HG03457 (cell line): ENCODE results near the gene CCDC32.

Experiments used
- ATAC-seq: cut with Tn5 transposase; IDR thresholded peaks from one replicate; pipeline ENCODE4 v1.9.1; 2021; ENCODE audit warnings: moderate number of reproducible peaks; ENCODE audit not compliant: unreplicated experiment

Gene CCDC32

GRCh38 chr15:40567111-40567510 is 2.3 kb upstream of the CCDC32 start:
- ATAC-seq = no peak

- no peak for ATAC-seq
Observed at GRCh38 chr15:40565333-40566238, 744 bp upstream of the CCDC32 start.

DNA sequence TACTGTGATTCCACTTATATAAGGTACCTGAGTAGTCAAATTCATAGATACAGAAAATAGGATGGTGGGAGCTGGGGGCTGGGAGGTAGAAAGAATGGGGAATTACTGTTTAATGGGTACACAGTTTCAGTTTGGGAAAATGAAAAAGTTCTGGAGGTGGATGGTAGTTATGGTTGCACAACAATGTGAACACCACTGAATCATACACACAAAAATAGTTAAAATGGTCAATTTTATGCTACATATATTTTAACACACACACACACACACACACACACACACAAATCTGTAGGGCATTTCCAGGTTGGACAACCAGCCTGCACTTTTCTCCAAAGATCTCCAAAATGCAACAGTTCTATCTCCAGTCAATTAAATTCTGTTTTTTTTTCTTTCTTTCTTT is 1.4 kb downstream of the CCDC32 start:
- no peak for ATAC-seq

GRCh38 chr15:40562691-40563090 is 2.2 kb downstream of the CCDC32 start:
- ATAC-seq = no peak

GRCh38 chr15:40558952-40559742 is 5.7 kb downstream of the CCDC32 start:
- no peak for ATAC-seq

DNA sequence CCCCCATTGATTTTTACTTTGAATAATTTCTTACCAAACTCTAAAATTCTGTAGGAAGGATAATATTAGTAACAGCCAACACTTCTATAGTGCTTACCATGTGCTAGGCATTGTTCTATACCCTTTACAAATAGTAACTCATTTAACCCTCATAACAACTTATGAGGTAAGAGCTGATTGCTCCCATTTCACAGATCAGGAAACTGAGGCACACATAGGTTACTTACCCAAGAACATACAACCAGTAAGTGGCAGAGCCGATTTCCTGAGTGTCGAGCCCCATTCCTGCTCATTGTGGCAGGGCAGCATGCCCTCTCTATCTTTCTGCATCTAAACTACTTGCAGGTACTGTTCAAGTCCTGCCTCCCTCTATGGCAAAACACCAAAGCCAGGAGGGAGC is 9.0 kb downstream of the CCDC32 start:
- ATAC-seq = no peak

DNA sequence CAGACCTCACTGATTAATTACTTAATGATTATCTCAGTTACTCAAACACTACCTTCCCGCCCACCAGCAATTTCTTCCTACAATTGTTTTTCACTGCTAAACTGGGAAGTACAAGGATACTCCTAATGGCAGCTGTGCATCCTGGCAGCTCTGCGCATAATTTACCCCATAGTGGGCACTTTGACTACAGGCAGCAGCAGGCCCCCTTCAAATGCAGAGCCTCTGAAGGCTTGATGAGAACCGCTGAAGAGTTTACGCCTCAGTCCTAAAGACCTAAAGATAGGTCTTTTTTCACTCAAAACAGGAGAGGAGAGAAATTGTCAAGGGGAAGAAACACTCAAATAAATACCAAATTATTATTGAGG is 10.7 kb downstream of the CCDC32 start:
- no peak for ATAC-seq

GRCh38 chr15:40550341-40551037 is 14.4 kb downstream of the CCDC32 start:
- ATAC-seq = peak; percentile 58

DNA sequence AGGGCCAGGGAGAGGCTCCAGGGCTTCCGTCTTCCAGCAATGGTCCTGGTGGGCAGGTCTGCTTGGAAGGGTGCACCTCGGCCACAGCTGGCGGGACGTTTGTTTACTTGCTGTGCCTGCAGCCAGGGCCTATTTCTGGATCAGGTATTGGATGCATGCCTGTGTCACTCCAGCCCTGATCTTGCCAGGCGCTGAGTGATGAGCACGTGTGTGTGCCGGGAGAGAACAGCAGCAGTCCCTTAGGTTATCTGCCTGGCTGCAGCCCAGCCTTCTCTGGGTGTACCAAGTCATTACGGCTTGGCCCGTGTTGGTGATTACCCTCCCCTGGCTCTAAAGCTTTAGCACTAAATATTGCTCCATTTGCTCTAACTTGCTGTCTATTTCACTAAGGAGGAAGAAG is 14.9 kb downstream of the CCDC32 start:
- ATAC-seq = peak; percentile 10

GRCh38 chr15:40548610-40549009 is 16.2 kb downstream of the CCDC32 start:
- no peak for ATAC-seq

- no peak for ATAC-seq
Observed at GRCh38 chr15:40545457-40545856, 19.4 kb downstream of the CCDC32 start.

DNA sequence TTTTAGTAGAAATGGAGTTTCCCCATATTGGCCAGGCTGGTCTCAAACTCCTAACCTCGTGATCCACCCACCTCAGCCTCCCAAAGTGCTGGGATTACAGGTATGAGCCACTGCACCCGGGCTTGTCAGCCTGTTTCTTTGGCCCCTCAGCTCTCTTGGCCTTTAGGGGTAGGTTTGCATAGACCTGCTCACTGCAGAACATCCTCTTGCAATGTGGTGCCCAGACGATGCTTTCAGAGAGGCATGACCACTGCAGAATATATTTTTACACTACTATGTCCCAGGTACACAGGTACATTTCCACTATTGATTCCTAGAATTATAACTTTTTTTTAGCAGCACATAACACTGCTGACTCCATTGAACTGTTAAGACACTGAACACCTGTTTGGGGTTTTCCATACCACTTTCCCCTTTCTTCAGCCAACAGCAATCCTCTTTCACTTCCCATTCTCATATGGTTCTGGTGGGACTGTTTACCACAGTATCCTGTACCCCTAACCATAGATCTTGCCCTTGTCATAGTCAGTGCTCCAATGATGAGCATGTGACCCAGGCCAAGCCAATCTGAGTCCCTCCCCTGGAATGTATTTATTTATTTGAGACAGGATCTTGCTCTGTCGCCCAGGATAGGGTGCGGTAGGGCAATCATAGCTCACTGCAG is 21.1 kb downstream of the CCDC32 start:
- peak; percentile 68 for ATAC-seq

DNA sequence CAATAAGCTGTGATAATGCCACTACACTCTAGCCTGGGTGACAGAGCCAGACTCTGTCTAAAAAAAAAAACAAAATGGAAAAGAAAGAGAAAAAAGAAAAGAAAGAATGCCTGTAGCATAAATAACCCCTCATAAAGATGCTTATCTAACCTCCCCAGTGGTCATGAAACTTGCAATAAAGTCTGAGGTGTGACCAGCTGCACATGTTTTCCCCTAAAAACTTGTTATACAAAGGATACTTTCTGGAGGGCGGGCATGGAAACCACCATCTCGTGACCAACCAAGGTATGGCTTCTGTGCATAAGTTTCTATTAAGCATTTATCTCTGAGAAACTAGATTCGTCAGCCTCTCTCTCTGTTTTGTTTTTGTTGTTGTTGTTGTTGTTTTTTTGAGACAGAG is 21.8 kb downstream of the CCDC32 start:
- ATAC-seq = no peak

DNA sequence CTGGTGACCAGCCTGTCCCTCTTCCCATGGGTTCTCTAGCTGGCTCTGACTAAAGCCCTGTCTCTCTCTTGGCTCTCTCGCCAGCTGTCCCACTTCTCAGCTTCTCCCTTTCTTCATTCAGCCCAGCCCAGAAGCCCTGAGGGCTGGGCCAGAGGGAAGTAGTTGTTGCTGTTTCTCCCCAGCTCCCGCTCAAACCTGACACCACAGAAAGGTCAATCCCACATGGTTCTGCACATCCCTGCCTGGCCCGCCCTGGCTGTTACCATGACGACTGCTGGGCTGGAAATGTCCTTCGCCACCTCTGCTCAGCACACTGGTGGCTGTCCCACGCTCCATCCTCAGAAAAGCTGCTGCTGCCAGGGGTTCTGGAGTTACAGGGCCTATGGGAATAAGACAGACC is 25.9 kb downstream of the CCDC32 start:
- no peak for ATAC-seq

- ATAC-seq = no peak
Observed at GRCh38 chr15:40536501-40536900, 28.3 kb downstream of the CCDC32 start.

DNA sequence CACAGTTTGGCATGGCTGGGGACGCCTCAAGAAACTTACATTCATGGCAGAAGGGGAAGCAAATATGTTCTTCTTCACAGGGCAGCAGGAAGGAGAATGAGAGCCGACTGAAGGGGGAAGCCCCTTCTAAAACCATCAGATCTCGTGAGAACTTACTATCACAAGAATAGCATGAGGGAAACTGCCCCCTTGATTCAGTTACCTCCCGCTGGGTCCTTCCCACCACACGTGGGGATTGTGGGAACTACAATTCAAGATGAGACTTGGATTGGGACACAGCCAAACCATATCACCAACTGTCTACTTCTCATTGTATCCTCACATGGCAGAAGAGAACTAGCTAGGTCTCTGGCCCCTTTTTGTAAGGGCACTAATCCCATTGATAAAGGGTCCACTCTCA is 30.5 kb downstream of the CCDC32 start:
- no peak for ATAC-seq

DNA sequence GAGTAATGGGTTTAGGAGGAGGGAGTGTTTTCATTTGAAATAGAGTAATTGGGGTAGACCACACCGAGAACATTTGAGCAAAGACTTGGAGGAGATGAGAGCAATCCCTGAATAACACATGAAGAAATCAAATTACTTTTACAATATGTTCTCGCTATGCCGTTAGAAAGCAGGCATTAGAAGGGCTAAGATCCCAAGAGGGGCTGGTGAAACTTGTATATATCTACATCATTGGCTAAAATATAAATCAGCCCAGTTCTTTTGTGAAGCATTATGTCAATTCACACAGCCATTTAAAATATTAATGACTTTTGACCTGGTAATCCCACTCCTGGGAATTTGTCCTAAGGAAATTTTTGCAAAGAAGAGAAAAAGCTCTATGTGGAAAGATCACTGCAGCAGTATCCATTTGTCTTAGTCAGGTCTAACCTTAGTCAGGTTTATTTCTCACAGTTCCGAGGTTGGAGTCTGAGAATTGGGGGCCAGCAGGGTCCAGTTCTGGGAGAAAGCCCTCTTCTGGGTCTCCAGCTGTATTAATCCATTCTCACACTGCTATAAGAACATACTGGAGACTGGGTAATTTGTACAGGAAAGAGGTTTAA is 31.0 kb downstream of the CCDC32 start:
- no peak for ATAC-seq

DNA sequence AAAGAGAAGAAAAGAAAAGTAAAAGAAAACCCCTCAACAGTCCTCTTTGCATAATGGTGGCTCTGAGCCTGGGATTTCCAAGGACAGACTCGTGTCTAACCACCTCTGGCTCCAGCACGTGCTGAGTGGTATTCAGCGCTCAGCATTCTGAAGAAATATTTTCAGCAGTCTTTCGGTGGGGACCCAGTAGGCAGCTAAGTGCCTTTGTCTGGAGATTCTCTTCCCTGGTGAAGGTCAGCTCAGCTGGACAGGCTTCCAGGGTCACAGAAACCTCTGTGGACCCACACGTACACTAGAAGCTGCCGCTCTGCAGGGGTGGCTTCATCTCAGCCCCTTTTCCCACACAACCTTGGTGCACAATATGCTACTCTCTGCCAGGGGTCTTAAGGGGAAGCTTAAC is 36.0 kb downstream of the CCDC32 start:
- ATAC-seq = no peak

DNA sequence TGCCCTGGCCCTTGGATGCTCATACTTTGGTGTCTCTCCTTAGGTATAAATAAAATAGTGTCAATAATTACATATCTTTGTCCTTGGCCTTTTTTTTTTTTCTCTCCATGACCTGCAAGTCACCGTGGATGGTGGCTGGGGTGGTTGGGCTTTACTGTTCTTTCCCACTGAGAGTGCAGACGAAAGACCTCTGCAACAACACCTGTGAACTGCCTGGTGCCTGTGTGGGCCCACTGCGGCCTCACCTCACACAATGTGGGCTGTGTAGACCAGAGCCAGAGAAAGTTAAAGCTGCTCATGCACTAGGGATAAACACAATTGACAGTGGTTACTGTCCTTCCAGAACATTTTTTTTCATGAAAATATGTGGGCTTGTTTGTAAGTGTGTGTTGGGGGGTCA is 39.0 kb downstream of the CCDC32 start:
- ATAC-seq = no peak

DNA sequence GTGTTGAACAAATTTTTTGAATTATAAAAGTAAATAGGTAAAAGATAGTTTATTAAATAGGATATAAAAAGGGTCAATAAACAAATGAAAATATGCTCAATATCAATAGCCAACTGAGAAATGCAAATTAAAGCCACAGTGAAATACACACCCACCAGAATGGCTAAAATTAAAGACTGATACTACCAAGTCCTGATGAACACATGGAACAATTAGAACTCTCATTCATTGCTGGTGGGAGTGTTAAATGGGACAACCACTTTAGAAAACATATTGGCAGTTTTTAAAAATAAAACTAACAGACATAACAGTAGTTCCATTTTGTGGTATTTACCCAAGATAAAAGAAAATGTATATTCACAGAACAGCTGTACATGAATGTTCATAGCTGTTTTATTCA is 41.2 kb downstream of the CCDC32 start:
- no peak for ATAC-seq

GRCh38 chr15:40516322-40516721 is 48.5 kb downstream of the CCDC32 start:
- no peak for ATAC-seq
